OCI-LY7 (cell line): ENCODE measurements around the gene MBTPS1. TPM values are rescaled to one million over a fixed set of nuclear protein-coding genes. Genes with fewer than 3 reads are reported as not detected.

Experiments
- BruUV-seq: library from RNA; stranded (reverse); fragments of 400-500 nt; replicated peaks from 2 replicates; lab custom pipeline; 2021; lab: Mats Ljungman, UMichigan
- CTCF ChIA-PET: fragments of 300-600 bp; sonication (Branson Sonifier 250); formaldehyde crosslinking; loops from one replicate; lab custom pipeline; 2022; ENCODE audit warnings: antibody characterized with exemption; ENCODE audit not compliant: unreplicated experiment; lab: Charles Lee
- POLR2A ChIA-PET: fragments of 300-600 bp; sonication (Branson Sonifier 250); formaldehyde crosslinking; loops from one replicate; lab custom pipeline; 2022; ENCODE audit warnings: antibody characterized with exemption; lab: Charles Lee
- DNase-seq: peaks from one replicate; pipeline ENCODE4 v3.0.0-alpha.2; 2015; ENCODE audit warnings: low spot score
- H2AFZ ChIP-seq: fragments of 200-600 bp; sonication (generic), shearing (Covaris generic); 2 replicates; pipeline ENCODE4 v1.6.1; 2014; ENCODE audit warnings: mild to moderate bottlenecking, antibody characterized with exemption, low read length, moderate library complexity
- H3K27ac ChIP-seq: fragments of 200-600 bp; sonication (generic); 2 replicates; pipeline ENCODE4 v1.5.1; 2014; ENCODE audit warnings: mixed run types, low read depth, mild to moderate bottlenecking, moderate library complexity, low read length, inconsistent platforms; ENCODE audit not compliant: poor library complexity, severe bottlenecking
- H3K36me3 ChIP-seq: fragments of 200-600 bp; sonication (generic); 2 replicates; pipeline ENCODE4 v1.6.1; 2014; ENCODE audit warnings: mild to moderate bottlenecking, antibody characterized with exemption, low read length, moderate library complexity, mixed read lengths; ENCODE audit not compliant: insufficient read depth
- H3K4me1 ChIP-seq: fragments of 200-600 bp; sonication (generic); 2 replicates; pipeline ENCODE4 v1.5.1; 2014; ENCODE audit warnings: mild to moderate bottlenecking, low read length; ENCODE audit not compliant: insufficient read depth, poor library complexity, severe bottlenecking
- H3K4me2 ChIP-seq: fragments of 200-600 bp; sonication (generic); 2 replicates; pipeline ENCODE4 v1.6.1; 2014; ENCODE audit warnings: mild to moderate bottlenecking, low read length
- H3K4me3 ChIP-seq: fragments of 200-600 bp; sonication (generic); 2 replicates; pipeline ENCODE4 v1.5.1; 2014; ENCODE audit warnings: mild to moderate bottlenecking, low read depth, low read length; ENCODE audit not compliant: poor library complexity, severe bottlenecking
- H3K79me2 ChIP-seq: fragments of 200-600 bp; sonication (generic); 2 replicates; pipeline ENCODE4 v1.6.1; 2016; ENCODE audit warnings: low read depth, mild to moderate bottlenecking, low read length, moderate library complexity, mixed read lengths; ENCODE audit not compliant: insufficient read depth
- H3K9me2 ChIP-seq: fragments of 200-600 bp; sonication (generic); 2 replicates; pipeline ENCODE4 v1.6.1; 2016; ENCODE audit warnings: mild to moderate bottlenecking, low read length, mixed read lengths; ENCODE audit not compliant: insufficient read depth
- H3K9me3 ChIP-seq: fragments of 200-600 bp; sonication (generic); 2 replicates; pipeline ENCODE4 v1.6.1; 2014; ENCODE audit warnings: mild to moderate bottlenecking, mixed run types, low read length, mixed read lengths
- H4K20me1 ChIP-seq: fragments of 200-600 bp; sonication (generic); 2 replicates; pipeline ENCODE4 v1.6.1; 2014; ENCODE audit warnings: mild to moderate bottlenecking, antibody characterized with exemption, low read length, moderate library complexity, mixed read lengths; ENCODE audit not compliant: insufficient read depth
- CTCF ChIP-seq: fragments of 200-600 bp; sonication (generic); conservative IDR thresholded peaks from 2 replicates; pipeline ENCODE4 v1.5.1; 2014; ENCODE audit warnings: mild to moderate bottlenecking, antibody characterized with exemption, low read length, moderate library complexity, mixed read lengths
- EZH2phosphoT487 ChIP-seq: fragments of 200-600 bp; sonication (generic); IDR thresholded peaks from 2 replicates; pipeline ENCODE4 v1.6.1; 2018; ENCODE audit warnings: low read depth, borderline replicate concordance, mild to moderate bottlenecking, mixed run types, antibody characterized with exemption, low read length, moderate library complexity, mixed read lengths
- intact Hi-C: fragments of 100-400 bp; cut with micrococcal nuclease; formaldehyde crosslinking; loops from one replicate; pipeline ENCODE4 v1.10.0; 2022; ENCODE audit not compliant: unreplicated experiment
- total RNA-seq, 2 experiments: library from RNA; depleted of rRNA in 1 of 2; stranded (reverse); fragments of >200 nt in 1 of 2; shearing (Covaris generic) in 1 of 2; gene quantifications; 2 replicates each; pipeline ENCODE4 v1.2.3, GENCODE V29; 2014 to 2022

MBTPS1 gene
- total RNA-seq, 2 experiments from 2014 or later, result 49.6 to 65.2 TPM

GRCh38 chr16:84036982-84037425 is 79.7 kb downstream of the MBTPS1 start:
- CTCF ChIA-PET, result no interaction called here

GRCh38 chr16:84036131-84036530 is 80.6 kb downstream of the MBTPS1 start:
- H3K4me3 ChIP-seq, result no peak overlapping the region
- no peaks in the 10 kb centered on the region for H3K9me3 ChIP-seq
- ChIA-PET CTCF (interaction anchor here (0.6 kb wide), 1 partner anchor 168 kb away, joined by 3 read pairs; no protein-coding TSS in a partner anchor), POLR2A (interaction anchor here (1.2 kb wide), 1 partner anchor 16 kb away, joined by 3 read pairs; no protein-coding TSS in a partner anchor)
- no TSS peak for BruUV-seq
- DNase-seq, result no peak
- H3K4me2 ChIP-seq, result no peak overlapping the region
- intact Hi-C loops, result no loop called here
- no peaks in the 10 kb centered on the region for H4K20me1 ChIP-seq
- TF ChIP-seq CTCF (no peak), EZH2phosphoT487 (no peak)
- H3K36me3 ChIP-seq, result no peaks in the 10 kb centered on the region
- no peaks in the 10 kb centered on the region for H3K4me1 ChIP-seq
- no peak overlapping the region for H3K27ac ChIP-seq
- no peaks in the 10 kb centered on the region for H3K79me2 ChIP-seq
- no peaks in the 10 kb centered on the region for H3K9me2 ChIP-seq
- no peak overlapping the region for H2AFZ ChIP-seq

More at GRCh38 chr16:84036982-84037425, 79.7 kb downstream of the MBTPS1 start:
- no TSS peak for BruUV-seq
- no peak for DNase-seq
- no peak for TF ChIP-seq EZH2phosphoT487
- TF ChIP-seq CTCF, result no peak
- no peak overlapping the region for H2AFZ ChIP-seq
- no peaks in the 10 kb centered on the region for H3K4me1 ChIP-seq
- H3K9me2 ChIP-seq, result no peaks in the 10 kb centered on the region
- intact Hi-C loops, result no loop called here
- no peaks in the 10 kb centered on the region for H3K79me2 ChIP-seq
- H3K4me2 ChIP-seq, result no peak overlapping the region
- H4K20me1 ChIP-seq, result no peaks in the 10 kb centered on the region
- no peaks in the 10 kb centered on the region for H3K36me3 ChIP-seq
- POLR2A ChIA-PET, result interaction anchor here (1.2 kb wide), 1 partner anchor 15 kb away, joined by 3 read pairs; no protein-coding TSS in a partner anchor
- no peak overlapping the region for H3K4me3 ChIP-seq
- H3K9me3 ChIP-seq, result no peaks in the 10 kb centered on the region
- no peak overlapping the region for H3K27ac ChIP-seq

DNA sequence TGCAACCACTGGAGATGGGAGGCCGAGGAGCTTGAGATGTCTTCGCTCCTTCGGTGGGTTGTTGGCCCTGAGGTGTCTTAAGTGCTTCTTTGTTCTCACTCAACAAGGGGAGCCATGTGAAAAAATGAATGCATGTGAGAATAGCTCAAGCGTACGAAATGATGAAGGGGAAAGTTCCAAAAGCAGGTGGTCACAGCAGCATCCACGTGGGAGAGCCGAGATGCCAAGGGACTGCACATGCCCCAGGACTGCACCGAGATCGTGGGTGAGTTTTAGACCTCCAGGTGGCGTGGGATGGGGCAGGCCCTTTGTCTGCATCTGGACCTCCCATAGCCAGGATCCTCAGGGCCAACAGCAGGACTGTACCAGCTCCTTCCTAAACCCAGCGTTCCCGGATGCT is 82.2 kb downstream of the MBTPS1 start:
- ChIA-PET POLR2A (no interaction called here), CTCF (no interaction called here)
- DNase-seq, result no peak
- BruUV-seq, result no TSS peak
- no peaks in the 10 kb centered on the region for H3K36me3 ChIP-seq
- TF ChIP-seq CTCF, result no peak
- TF ChIP-seq EZH2phosphoT487, result no peak
- H2AFZ ChIP-seq, result no peak overlapping the region
- intact Hi-C loops, result no loop called here
- H3K27ac ChIP-seq, result no peak overlapping the region
- no peak overlapping the region for H3K4me3 ChIP-seq
- H3K4me2 ChIP-seq, result no peak overlapping the region
- no peaks in the 10 kb centered on the region for H3K4me1 ChIP-seq
- H3K79me2 ChIP-seq, result no peaks in the 10 kb centered on the region
- H4K20me1 ChIP-seq, result no peaks in the 10 kb centered on the region
- H3K9me2 ChIP-seq, result no peaks in the 10 kb centered on the region
- H3K9me3 ChIP-seq, result no peaks in the 10 kb centered on the region
